ENCODE measurements around the gene BEND3.

BEND3 gene

GRCh38 chr6:107045826-107046675, 69.3 kb downstream of the BEND3 start:
- Histone ChIP-seq H3K4me3 (ENCODE audit: low read depth, low read length) (no peak overlapping the region), H3K4me1 (peaks cover 18% of the 10 kb centered on the region), H3K36me3 (peaks cover 9% of the 10 kb centered on the region), H3K9me3 (no peaks in the 10 kb centered on the region), H3K27me3 (no peaks in the 10 kb centered on the region)
- peak; percentile 36 for DNase-seq
- TF ChIP-seq CTCF (IDR thresholded peaks at IDR 0.05; ENCODE audit: low read depth, low read length): no peak

GRCh38 chr6:107033126-107033525, 82.2 kb downstream of the BEND3 start:
- no peak overlapping the region for H3K4me3 ChIP-seq (ENCODE audit: low read depth, low read length)
- TF ChIP-seq CTCF (IDR thresholded peaks at IDR 0.05; ENCODE audit: low read depth, low read length): no peak
- no peaks in the 10 kb centered on the region for H3K36me3 ChIP-seq
- no peaks in the 10 kb centered on the region for H3K4me1 ChIP-seq
- H3K27me3 ChIP-seq: no peaks in the 10 kb centered on the region
- H3K9me3 ChIP-seq: no peaks in the 10 kb centered on the region
- no peak for DNase-seq

- Histone ChIP-seq H3K36me3 (no peaks in the 10 kb centered on the region), H3K4me3 (ENCODE audit: low read depth, low read length) (no peak overlapping the region), H3K4me1 (no peaks in the 10 kb centered on the region), H3K9me3 (no peaks in the 10 kb centered on the region), H3K27me3 (no peaks in the 10 kb centered on the region)
- no peak for TF ChIP-seq CTCF (IDR thresholded peaks at IDR 0.05; ENCODE audit: low read depth, low read length)
- DNase-seq: no peak
Observed at GRCh38 chr6:107032051-107032450, 83.3 kb downstream of the BEND3 start.

- no peak for DNase-seq
- Histone ChIP-seq H3K36me3 (no peaks in the 10 kb centered on the region), H3K27me3 (no peaks in the 10 kb centered on the region), H3K4me3 (ENCODE audit: low read depth, low read length) (no peak overlapping the region), H3K4me1 (no peaks in the 10 kb centered on the region), H3K9me3 (no peaks in the 10 kb centered on the region)
- no peak for TF ChIP-seq CTCF (IDR thresholded peaks at IDR 0.05; ENCODE audit: low read depth, low read length)
Observed at GRCh38 chr6:107030151-107030550, 85.2 kb downstream of the BEND3 start.

GRCh38 chr6:107026965-107027364, 88.3 kb downstream of the BEND3 start:
- H3K27me3 ChIP-seq: no peaks in the 10 kb centered on the region
- H3K4me1 ChIP-seq: no peaks in the 10 kb centered on the region
- H3K9me3 ChIP-seq: no peaks in the 10 kb centered on the region
- no peak for DNase-seq
- H3K36me3 ChIP-seq: no peaks in the 10 kb centered on the region
- no peak overlapping the region for H3K4me3 ChIP-seq (ENCODE audit: low read depth, low read length)
- TF ChIP-seq CTCF (IDR thresholded peaks at IDR 0.05; ENCODE audit: low read depth, low read length): no peak

GRCh38 chr6:107021446-107022185, 93.7 kb downstream of the BEND3 start:
- Histone ChIP-seq H3K9me3 (no peaks in the 10 kb centered on the region), H3K27me3 (no peaks in the 10 kb centered on the region), H3K4me1 (no peaks in the 10 kb centered on the region), H3K4me3 (ENCODE audit: low read depth, low read length) (no peak overlapping the region), H3K36me3 (no peaks in the 10 kb centered on the region)
- no peak for TF ChIP-seq CTCF (IDR thresholded peaks at IDR 0.05; ENCODE audit: low read depth, low read length)
- DNase-seq: no peak
